MV-4-11 (cell line): Measurements from ENCODE around the gene RRAS2.
"Not testable (repeated sequence)": the region's sequence is repeated elsewhere in the genome, so short reads cannot be mapped to it uniquely, and the experiment has no call there.

Experiments
- DNase-seq: peaks from one replicate; lab custom pipeline; 2025; lab: John Stamatoyannopoulos, UW

Gene RRAS2

GRCh38 chr11:14371249-14371648 lies 12.3 kb upstream of the RRAS2 start:
- no peak for DNase-seq

GRCh38 chr11:14370496-14370895 lies 11.5 kb upstream of the RRAS2 start:
- DNase-seq: no peak

DNA sequence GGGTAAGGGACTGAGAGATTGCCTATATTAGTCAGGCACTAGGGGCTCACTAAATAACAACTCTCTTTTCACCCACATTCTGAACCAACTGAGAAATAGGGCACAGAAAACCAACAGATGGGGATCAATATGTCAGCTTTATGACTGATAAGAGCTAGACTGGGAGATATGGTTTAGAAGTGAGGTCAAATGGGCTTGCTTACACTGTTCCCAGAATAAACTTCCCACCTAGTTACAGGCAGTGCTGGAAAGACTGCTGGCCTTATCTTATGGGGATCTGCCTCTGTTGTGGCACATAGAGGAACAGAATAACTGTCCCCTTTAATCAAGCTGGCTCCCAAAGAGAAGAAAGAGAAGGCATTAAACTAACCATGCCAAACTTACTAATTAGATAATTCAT lies 10.6 kb upstream of the RRAS2 start:
- no peak for DNase-seq

DNA sequence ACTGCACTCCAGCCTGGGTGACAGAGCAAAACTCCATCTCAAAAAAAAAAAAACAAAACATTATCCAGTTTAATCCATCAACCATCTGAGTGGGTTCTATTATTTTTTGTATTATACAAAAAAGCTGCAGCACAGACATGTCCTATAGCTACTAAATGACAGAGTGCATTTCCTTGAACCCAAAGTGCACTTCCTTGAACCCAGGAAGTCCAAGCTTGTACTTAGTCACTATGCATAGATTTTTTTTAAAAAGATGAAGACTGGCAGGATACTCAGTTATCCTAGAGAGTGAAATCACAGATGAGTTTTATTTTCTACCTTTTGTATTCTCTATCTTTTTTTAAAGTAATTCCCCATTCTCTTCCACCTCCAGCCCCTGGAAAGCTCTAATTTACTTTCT lies 8.0 kb upstream of the RRAS2 start:
- DNase-seq: no peak

- no peak for DNase-seq
These were observed 5.3 kb upstream of the RRAS2 start for GRCh38 chr11:14364322-14364721.

- no peak for DNase-seq
These were observed 3.6 kb upstream of the RRAS2 start for GRCh38 chr11:14362611-14363010.

- DNase-seq: no peak
These were observed 3.0 kb upstream of the RRAS2 start for GRCh38 chr11:14361951-14362350.

DNA sequence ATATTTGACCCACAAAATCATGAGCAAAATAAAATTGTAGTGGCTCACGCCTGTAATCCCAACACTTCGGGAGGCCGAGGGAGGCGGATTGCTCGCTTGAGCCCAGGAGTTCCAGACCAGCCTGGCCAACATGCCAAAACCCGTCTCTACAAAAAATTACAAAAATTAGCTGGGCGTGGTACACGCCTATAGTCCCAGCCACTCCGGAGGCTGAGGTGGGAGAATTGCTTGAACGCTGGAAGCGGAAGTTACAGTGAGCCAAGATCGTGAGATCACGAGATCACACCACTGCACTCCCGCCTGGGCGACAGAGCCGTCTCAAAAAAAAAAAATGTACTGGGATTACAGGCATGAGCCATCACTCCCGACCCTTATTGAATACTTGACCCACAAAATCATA lies 2.0 kb upstream of the RRAS2 start:
- no peak for DNase-seq

- no peak for DNase-seq
These were observed 583 bp upstream of the RRAS2 start for GRCh38 chr11:14359501-14360031.

DNA sequence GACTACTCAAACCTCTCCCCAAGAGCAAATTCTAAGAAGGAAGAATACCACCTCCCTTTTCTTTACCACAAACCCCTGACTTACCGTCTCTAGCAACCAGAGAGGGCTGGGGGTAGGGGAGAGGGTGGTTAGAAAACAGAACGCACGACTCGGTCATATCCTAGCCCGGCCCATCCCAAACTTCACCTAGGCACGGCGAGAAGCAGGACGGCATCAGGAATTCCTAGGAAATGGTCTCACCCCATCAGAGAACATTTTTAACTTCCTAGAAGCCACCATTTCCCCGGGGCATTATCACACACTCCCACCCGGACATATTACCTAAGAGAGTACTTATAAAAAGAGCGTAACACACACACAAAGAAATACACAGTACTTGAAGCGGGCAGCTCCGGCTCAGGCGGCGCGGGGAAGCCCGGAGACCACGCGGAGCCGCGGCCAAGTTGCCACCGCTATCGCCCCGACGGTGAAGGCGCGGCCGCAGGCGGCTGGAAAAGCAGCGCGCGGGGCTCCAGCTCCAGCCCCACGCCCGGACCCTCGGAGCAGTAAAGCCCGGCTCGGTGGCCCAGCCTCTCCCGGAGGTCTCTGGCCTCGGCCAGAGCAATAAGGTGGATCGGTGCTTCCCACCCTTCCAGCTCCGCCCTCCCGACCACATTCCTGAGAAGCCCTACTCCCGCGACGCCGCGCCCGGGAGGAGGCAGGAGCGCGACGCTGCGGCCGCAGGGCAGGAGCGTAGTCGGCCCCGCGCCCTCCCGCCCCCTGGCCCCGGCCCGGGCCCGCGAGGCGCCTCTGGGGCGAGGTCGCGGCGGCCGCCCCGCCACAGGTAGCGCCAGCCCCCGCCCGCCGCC lies 878 bp downstream of the RRAS2 start:
- no peak for DNase-seq

DNA sequence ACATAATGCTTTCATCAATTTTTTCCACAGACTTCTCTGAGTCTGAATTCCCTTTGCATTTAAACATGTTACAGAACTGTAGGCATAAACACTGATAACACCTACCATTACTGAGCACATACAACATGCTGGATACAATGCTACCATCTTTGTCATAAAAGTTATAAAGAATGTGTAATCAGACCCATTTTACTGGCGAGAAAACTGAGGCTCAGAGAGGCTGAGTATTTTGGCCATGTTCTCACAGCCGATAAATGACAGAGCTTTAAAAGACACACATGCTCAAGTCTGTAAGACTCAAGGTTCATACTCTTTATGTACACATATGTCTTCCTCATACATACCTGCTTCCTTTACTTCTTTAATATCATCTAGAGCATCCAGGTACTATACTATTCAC lies 2.6 kb downstream of the RRAS2 start:
- no peak for DNase-seq

DNA sequence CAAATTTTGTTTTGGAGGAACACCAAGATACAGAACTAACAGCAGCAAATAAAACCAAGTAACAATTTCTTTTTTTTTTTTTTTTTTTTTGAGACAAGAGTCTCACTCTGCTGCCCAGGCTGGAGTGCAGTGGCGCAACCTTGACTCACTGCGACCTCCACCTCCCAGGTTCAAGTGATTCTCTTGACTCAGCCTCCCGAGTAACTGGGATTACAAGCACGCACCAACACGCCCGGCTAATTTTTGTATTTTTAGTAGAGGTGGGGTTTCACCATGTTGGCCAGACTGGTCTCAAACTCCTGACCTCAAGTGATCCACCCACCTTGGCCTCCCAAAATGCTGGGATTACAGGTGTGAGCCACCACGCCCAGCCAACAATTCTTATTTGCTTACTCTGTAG lies 4.4 kb downstream of the RRAS2 start:
- not testable (repeated sequence) for DNase-seq

DNA sequence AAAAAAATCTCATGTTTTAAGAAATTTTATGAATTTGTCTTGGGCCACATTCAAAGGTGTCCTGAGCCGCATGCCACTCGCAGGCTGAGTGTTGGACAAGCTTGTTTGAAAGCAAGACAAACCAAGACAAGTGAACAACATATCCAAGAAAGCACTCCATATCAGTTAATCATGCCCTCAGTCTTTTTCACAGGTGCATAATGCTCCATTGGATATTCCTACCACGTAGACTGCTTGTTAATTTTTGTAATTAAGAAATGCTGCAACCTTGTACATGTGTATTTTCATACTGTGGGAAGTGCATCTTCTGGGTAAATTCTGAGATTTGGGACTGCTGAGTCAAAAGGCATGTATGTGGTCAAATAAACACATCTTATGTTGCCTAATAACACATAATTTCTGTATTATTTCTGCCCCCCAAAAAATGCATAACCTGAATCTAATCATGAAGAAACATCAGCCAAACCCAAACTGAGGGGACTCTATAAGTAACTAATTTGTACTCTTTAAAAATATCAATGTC lies 8.2 kb downstream of the RRAS2 start:
- no peak for DNase-seq

- no peak for DNase-seq
These were observed 8.8 kb downstream of the RRAS2 start for GRCh38 chr11:14350215-14350614.

GRCh38 chr11:14347991-14348390 lies 11.0 kb downstream of the RRAS2 start:
- no peak for DNase-seq

DNA sequence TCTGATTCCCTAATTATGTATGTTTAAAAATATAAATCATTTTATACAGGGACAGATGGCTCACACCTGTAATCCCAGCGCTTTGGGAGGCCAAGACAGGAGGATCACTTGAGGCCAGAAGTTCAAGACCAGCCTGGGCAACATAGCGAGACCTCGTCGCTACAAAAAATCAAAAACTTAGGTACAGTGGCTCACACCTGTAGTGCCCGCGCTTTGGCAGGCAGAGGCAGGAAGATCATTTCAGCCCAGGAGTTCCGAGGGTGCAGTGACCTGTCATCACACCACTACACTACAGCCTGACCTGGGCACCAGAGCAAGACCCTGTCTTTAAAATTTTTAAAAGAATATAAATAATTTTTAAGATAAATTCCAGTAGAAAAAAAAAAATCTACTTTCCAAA lies 11.5 kb downstream of the RRAS2 start:
- no peak for DNase-seq

- DNase-seq: no peak
These were observed 12.6 kb downstream of the RRAS2 start for GRCh38 chr11:14346303-14346955.

DNA sequence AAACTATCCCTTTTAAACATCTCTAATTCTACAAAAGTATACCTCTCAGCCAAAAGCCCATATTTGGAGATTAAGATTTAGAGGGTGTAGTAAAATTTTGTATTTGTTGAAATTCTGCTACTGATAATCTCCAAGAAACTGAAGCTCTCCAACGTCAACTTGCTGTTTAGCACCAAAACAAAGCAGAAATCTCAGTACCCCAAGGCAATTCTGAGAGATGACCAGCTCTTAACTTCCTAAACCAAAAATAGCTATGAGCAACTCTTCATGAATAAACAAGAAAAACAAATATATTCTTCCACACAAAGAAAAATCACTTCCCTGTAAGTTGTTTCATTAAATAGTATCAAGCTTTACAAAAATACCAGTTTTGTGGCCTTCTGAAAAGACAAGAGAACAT lies 13.3 kb downstream of the RRAS2 start:
- no peak for DNase-seq

- DNase-seq: not testable (repeated sequence)
These were observed 14.0 kb downstream of the RRAS2 start for GRCh38 chr11:14345016-14345415.

- DNase-seq: peak; percentile 16
These were observed 16.1 kb downstream of the RRAS2 start for GRCh38 chr11:14342906-14343305.

DNA sequence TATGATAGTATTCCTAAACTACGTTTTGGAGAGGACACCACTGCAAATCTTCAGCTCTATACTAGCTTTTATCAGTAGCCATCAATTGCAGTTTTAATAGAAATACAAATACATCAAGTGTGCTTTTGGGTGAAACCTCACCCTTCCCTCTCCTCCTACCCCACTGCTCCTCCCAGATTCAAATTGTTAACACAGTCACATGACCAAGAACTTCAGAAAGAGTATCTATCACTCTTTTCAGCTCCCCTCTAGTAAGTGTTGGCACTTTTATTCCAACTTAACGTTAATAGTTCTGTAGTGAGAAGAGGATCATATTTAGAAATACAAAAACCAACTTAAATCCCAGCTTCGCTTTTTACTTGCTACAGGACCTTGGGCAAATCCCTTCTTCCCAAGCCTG lies 17.0 kb downstream of the RRAS2 start:
- DNase-seq: no peak

GRCh38 chr11:14340721-14341120 lies 18.3 kb downstream of the RRAS2 start:
- DNase-seq: no peak

DNA sequence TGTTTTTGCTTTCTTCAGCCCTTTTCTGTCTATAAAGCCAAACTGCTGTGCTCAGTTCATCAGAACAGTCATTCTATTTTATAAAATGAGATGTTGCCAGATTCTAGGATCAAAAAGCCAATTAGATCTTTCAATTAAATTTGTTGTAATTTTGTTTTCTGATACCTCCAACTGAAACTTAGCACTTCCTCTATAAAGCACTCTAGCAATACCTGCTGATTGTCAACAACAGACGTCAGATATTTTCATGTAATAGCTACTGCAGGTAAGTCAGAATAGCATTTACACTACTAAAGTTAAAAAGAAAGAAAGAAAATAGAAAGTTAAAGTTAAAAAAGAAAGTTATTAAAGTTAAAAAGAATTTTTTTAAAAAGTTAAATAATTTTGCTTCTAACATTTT lies 19.6 kb downstream of the RRAS2 start:
- no peak for DNase-seq
